ENCODE results near the gene YWHAH. TPM values are rescaled to one million over a fixed set of nuclear protein-coding genes. Genes with fewer than 3 reads are reported as not detected.

YWHAH gene
- total RNA-seq, 3 donors from 2014 or later: 140 to 162 (median 149) TPM

DNA sequence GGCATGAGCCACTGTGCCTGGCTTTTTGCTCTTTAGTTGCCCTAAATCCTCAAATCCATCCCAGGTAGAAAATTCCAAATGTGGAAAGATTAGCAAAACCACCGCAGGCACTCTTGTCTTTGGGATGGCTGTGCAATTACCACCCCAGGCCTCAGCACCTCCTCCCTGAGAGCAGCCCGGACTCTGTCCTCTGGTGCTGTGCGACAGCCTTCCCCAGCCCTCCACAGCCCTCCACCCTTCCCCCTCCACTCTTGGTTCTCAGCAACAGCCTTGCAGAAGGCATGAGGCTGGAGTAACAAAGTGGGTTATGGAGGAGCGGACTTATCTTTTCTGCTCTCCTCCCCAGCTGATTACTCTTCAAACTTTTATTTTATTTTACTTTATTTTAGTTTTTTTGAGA is 44.7 kb upstream of the YWHAH start:
- intact Hi-C loops (cut with DNase I, micrococcal nuclease): no loop called here
- TF ChIP-seq, protein P1, sequence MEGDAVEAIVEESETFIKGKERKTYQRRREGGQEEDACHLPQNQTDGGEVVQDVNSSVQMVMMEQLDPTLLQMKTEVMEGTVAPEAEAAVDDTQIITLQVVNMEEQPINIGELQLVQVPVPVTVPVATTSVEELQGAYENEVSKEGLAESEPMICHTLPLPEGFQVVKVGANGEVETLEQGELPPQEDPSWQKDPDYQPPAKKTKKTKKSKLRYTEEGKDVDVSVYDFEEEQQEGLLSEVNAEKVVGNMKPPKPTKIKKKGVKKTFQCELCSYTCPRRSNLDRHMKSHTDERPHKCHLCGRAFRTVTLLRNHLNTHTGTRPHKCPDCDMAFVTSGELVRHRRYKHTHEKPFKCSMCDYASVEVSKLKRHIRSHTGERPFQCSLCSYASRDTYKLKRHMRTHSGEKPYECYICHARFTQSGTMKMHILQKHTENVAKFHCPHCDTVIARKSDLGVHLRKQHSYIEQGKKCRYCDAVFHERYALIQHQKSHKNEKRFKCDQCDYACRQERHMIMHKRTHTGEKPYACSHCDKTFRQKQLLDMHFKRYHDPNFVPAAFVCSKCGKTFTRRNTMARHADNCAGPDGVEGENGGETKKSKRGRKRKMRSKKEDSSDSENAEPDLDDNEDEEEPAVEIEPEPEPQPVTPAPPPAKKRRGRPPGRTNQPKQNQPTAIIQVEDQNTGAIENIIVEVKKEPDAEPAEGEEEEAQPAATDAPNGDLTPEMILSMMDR (IDR thresholded peaks at IDR 0.05): no peak
- DNase-seq (no peak), ATAC-seq (no peak)
- Histone ChIP-seq H3K9me3 (no peaks in the 10 kb centered on the region), H3K4me3 (no peak overlapping the region), H3K4me1 (ENCODE audit: low read depth) (no peaks in the 10 kb centered on the region), H3K36me3 (ENCODE audit: low read depth) (no peaks in the 10 kb centered on the region)

- Histone ChIP-seq H3K4me3 (no peak overlapping the region), H3K9me3 (no peaks in the 10 kb centered on the region), H3K36me3 (ENCODE audit: low read depth) (no peaks in the 10 kb centered on the region), H3K4me1 (ENCODE audit: low read depth) (no peaks in the 10 kb centered on the region)
- intact Hi-C loops (cut with DNase I, micrococcal nuclease): no loop called here
- TF ChIP-seq, protein P1 (IDR thresholded peaks at IDR 0.05): no peak
- ATAC-seq (no peak), DNase-seq (no peak)
These were observed 42.8 kb upstream of the YWHAH start for GRCh38 chr22:31901388-31902137.

- Histone ChIP-seq H3K9me3 (no peaks in the 10 kb centered on the region), H3K4me3 (no peak overlapping the region), H3K36me3 (ENCODE audit: low read depth) (no peaks in the 10 kb centered on the region), H3K4me1 (ENCODE audit: low read depth) (no peaks in the 10 kb centered on the region)
- TF ChIP-seq, protein P1 (IDR thresholded peaks at IDR 0.05): no peak
- intact Hi-C loops (cut with DNase I, micrococcal nuclease): no loop called here
- no peak for ATAC-seq
- DNase-seq: no peak
These were observed 39.7 kb upstream of the YWHAH start for GRCh38 chr22:31904651-31905050.

DNA sequence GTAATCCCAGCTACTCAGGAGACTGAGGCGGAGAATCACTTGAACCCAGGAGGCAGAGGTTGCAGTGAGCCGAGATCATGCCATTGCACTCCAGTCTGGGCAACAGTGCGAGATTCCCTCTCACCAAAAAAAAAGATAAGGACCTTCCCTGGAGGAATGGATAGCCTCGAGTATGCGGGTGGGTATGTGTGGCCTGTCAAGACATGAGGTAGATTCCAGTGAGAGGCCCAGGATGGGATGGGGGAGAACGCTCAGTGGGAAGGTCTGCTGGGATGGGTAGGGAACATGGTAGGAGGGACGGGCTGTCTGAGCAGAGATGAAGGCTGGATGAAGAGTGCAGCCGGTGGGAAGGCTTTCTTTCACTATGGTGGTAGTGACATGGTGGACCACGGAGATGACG is 39.0 kb upstream of the YWHAH start:
- H3K9me3 ChIP-seq: no peaks in the 10 kb centered on the region
- TF ChIP-seq, protein P1 (IDR thresholded peaks at IDR 0.05): no peak
- H3K36me3 ChIP-seq (ENCODE audit: low read depth): no peaks in the 10 kb centered on the region
- DNase-seq (no peak), ATAC-seq (no peak)
- no peaks in the 10 kb centered on the region for H3K4me1 ChIP-seq (ENCODE audit: low read depth)
- no peak overlapping the region for H3K4me3 ChIP-seq
- intact Hi-C loops (cut with DNase I, micrococcal nuclease): no loop called here

DNA sequence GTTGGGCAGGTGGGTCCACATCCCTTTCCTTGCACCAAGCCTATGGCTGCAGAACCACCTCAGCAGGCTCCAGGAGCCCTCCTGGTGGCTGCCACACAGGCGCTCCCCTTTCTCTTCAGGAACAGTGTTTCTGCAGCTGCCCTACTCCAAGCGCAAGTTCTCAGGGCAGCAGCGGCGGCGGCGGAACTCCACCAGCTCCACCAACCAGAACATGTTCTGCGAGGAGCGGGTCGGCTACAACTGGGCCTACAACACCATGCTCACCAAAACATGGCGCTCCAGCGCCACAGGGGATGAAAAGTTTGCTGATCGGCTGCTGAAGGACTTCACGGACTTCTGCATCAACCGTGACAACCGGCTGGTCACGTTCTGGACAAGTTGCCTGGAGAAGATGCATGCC is 38.2 kb upstream of the YWHAH start:
- no peaks in the 10 kb centered on the region for H3K36me3 ChIP-seq (ENCODE audit: low read depth)
- no peaks in the 10 kb centered on the region for H3K4me1 ChIP-seq (ENCODE audit: low read depth)
- TF ChIP-seq, protein P1 (IDR thresholded peaks at IDR 0.05): no peak
- DNase-seq: no peak
- ATAC-seq: no peak
- intact Hi-C loops (cut with DNase I, micrococcal nuclease): no loop called here
- no peaks in the 10 kb centered on the region for H3K9me3 ChIP-seq
- no peak overlapping the region for H3K4me3 ChIP-seq

Data from mucosa of descending colon (tissue), 3 donors.